ENCODE results near the gene YARS1. TPM values are rescaled to one million over a fixed set of nuclear protein-coding genes. Genes with fewer than 3 reads are reported as not detected.

Gene YARS1
- total RNA-seq, 2 donors from 2014 or later: 217 to 236 TPM

DNA sequence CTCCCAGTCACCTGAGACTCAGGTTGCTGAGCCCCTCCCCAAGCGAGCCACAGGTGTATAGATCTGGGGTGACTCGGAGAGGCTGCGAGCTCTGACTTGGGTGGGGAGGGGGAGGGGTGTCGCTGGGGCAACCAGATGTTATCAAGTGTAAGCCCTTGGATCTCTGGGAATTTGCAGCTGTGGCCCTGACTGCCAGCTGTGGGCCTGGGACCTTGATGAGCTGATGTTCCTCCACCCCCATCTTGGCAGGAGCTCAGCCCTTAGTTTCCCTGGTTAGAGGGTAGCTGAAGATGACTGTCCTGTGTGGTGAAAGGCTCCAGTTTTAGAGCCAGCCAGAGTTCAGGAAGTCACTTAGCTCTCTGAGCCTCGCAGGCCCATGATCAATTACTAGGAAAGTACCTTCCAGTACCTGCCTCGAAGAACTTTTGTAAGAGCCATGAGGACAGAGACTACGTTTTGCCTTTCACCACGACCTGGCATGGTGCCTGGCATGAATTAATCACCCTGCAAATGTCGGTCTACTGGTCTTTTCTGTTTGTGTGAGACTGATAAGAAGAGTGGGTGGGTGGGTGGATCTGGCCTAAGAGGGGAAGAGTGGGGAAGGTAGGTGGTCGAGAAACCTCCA, 55.8 kb downstream of the YARS1 start:
- Mint-ChIP-seq H3K27ac (peak overlapping the region in 1 of 2 donors; percentile 66), H3K36me3 (no peaks in the 10 kb centered on the region), H3K9me3 (no peaks in the 10 kb centered on the region)
- ATAC-seq (peak; percentile 61 to 85), DNase-seq (ENCODE audit: low spot score in 2 of 2) (peak in 1 of 2 donors; percentile 61)

DNA sequence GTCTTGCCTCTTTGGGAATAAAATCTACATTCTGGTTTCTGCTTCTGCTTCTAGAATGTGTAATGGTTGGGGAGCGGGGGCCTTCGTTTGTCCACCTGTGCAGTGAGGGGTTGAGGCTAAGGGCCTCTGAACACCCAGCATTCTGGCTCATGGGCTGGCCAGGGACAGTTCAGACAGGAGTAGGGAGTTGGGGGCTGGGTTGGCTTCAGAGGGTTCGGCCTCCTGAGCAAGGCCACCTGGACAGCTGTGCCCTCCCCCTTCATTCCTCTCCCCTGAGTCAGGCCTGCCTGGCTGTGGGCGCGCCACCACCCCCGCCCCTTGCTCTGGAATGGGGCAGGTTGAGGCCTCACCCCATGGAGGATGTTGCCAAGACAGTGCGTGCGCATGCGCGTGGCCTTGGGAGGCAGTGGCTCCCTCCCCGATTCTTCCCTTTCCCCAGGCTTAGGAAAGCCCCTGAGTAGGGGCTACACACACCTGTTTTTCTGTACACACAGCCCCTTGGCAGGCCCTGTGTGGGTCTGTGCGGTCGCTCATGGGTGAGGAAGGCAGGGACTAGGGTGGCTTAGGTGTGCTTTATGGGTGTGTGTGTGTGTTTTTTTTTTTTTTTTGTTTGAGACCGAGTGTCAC, 57.0 kb downstream of the YARS1 start:
- DNase-seq (ENCODE audit: low spot score in 2 of 2) (no peak), ATAC-seq (peak; percentile 17 to 47)
- Mint-ChIP-seq H3K27ac (peak overlapping the region; percentile 18 to 65), H3K36me3 (no peaks in the 10 kb centered on the region), H3K9me3 (no peaks in the 10 kb centered on the region)

GRCh38 chr1:32759521-32759981, 57.6 kb downstream of the YARS1 start:
- ATAC-seq (peak; percentile 63 to 77), DNase-seq (ENCODE audit: low spot score in 2 of 2) (no peak)
- no peaks in the 10 kb centered on the region for H3K9me3 Mint-ChIP-seq
- peak overlapping the region; percentile 15 to 18 for H3K27ac Mint-ChIP-seq
- no peaks in the 10 kb centered on the region for H3K36me3 Mint-ChIP-seq

DNA sequence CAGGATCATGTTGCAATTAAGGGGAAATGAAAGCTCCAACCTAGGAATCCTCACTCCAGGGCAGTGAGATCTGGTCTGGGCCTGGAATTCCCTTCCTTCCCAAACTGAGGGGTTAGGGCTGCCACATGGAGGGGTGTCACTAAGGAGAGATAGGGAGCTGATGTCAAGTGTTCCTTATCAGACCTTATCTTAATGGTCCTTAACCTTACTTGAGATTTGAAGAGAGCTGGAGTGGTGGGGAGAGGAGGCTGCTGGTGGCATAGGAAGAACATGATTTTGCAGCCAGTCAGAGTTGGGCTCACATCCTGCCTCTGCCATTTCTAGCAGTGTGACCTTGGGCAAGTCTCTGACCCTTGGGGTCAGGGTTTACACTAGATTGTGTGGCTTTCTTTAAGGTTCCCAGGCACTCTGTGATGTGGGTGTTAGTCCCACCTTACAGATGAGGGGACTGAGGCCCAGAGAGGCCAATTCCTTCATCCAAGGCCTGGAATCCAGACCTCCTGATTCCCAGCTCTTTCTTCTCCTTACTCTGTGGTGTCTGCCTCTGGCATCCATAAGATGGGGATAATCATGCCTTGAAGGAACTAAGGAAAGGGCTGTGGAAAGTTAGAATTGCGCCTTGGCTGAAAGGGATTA, 58.2 kb downstream of the YARS1 start:
- ATAC-seq (no peak), DNase-seq (ENCODE audit: low spot score in 2 of 2) (no peak)
- Mint-ChIP-seq H3K9me3 (no peaks in the 10 kb centered on the region), H3K27ac (peak overlapping the region in 1 of 2 donors; percentile 18), H3K36me3 (no peaks in the 10 kb centered on the region)

DNA sequence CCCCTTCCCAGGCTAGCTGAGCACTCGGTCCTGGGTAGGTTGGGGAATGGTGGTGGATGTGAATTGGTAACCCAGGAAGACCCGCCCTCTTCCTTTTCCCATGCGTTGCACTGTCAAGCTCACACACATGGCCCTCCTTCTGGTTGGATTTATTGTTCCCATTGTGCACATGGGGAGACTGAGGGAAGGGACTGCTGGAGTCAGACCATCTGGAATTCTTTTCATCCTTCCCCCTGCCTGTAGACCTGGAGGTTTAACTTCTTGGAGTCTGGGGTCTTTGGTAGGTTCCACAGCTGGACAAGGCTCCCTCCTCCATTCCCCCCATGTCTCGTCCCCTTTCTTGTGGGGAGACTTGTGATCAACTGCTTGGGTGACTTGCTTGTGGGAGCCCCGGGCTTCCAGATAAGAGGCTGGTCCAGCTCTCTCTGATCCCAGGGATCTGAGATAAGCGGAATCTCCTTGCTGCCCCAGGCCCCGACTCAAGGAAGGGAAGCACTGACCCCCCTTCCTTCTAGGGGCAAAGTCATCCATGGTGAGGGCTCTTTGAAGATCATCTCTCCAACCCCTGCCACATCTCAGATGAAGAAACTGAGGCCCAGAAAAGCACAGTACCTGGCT, 58.9 kb downstream of the YARS1 start:
- ATAC-seq (no peak), DNase-seq (ENCODE audit: low spot score in 2 of 2) (no peak)
- no peak overlapping the region for H3K27ac Mint-ChIP-seq
- no peaks in the 10 kb centered on the region for H3K36me3 Mint-ChIP-seq
- no peaks in the 10 kb centered on the region for H3K9me3 Mint-ChIP-seq

GRCh38 chr1:32757213-32757895, 59.8 kb downstream of the YARS1 start:
- ATAC-seq: no peak
- DNase-seq (ENCODE audit: low spot score in 2 of 2): no peak
- Mint-ChIP-seq H3K36me3 (no peaks in the 10 kb centered on the region), H3K9me3 (no peaks in the 10 kb centered on the region), H3K27ac (no peak overlapping the region)

GRCh38 chr1:32755810-32756159, 61.4 kb downstream of the YARS1 start:
- H3K9me3 Mint-ChIP-seq: no peaks in the 10 kb centered on the region

DNA sequence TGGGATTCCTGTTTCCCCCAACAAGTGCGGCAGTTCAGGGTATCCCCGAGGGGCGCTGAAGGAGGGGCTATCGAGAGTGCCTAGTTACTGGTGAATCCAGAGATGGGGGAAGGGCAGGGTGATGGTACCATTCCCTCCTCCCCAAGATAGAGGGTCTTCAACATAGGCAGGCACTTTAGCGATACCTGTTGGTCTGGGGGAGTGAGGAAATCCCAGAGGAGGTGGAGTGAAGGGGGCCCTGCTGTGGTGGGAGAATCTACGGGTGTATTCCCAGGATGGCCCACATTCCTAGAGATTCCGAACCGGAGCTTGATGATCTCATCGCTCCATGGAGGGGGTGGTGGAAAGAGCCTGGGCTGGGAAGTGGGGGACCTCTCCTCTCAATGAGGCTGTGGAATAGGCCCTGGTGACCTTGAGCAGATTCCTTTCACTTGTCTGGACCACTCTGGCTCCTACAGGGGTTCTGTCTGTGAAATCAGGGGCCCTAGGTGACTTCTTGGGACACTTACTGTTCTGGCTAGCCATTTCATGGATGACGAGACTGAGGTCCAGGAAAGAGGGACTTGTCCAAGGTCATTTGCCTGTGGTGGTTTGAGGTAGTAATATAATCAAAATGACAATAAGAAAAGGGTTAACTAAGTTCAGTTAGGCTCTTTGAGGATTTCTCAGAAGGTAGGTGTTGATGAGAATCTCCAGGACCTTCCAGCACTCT, 61.9 kb downstream of the YARS1 start:
- no peak overlapping the region for H3K27ac Mint-ChIP-seq
- DNase-seq (ENCODE audit: low spot score in 2 of 2) (no peak), ATAC-seq (no peak)
- no peaks in the 10 kb centered on the region for H3K9me3 Mint-ChIP-seq
- H3K36me3 Mint-ChIP-seq: no peaks in the 10 kb centered on the region

More at GRCh38 chr1:32755810-32756159, 61.4 kb downstream of the YARS1 start:
- Mint-ChIP-seq H3K36me3 (no peaks in the 10 kb centered on the region), H3K27ac (no peak overlapping the region)
- ATAC-seq (no peak), DNase-seq (ENCODE audit: low spot score in 2 of 2) (no peak)

DNA sequence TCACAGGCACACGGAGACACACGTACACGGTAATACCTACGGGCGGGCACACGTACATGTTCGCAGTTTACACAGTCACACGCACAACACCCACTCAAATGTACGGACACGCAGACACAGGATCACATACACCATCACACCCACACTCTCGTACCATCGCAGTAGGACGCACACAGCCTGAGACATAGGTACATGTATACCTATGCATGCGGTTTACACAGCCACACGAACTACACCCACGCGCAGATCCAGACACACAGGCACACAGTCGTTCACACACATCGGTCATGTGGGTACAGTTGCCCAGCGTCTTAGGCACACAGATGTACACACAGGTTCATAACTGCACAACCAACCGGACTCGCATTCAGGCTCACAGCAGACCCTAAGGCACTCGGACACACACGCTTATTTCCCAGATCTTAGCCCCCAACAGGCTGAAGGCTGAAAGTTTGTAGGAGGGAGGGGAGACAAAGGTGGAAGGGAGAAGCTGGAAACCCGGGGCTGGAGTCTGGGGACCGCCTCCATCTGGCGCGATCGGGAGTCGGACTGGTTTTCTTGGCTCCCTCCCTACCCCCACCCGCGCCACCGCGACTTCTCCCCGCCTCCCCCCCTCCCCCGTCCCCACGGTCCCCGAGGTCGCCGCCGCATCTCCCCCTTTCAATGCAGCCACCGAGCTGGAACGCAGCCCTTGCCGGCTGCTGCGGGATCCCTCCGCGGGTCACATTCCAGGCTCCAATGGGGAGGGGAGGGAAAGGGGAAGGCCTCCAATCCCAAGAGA, 62.7 kb downstream of the YARS1 start:
- H3K36me3 Mint-ChIP-seq: no peaks in the 10 kb centered on the region
- no peaks in the 10 kb centered on the region for H3K9me3 Mint-ChIP-seq
- DNase-seq (ENCODE audit: low spot score in 2 of 2) (peak in 1 of 2 donors; percentile 46), ATAC-seq (peak; percentile 72 to 74)
- no peak overlapping the region for H3K27ac Mint-ChIP-seq

GRCh38 chr1:32753532-32754316, 63.4 kb downstream of the YARS1 start:
- no peaks in the 10 kb centered on the region for H3K9me3 Mint-ChIP-seq
- ATAC-seq (peak; percentile 87 to 90), DNase-seq (ENCODE audit: low spot score in 2 of 2) (peak; percentile 73 to 80)
- H3K36me3 Mint-ChIP-seq: no peaks in the 10 kb centered on the region
- H3K27ac Mint-ChIP-seq: no peak overlapping the region

GRCh38 chr1:32749771-32750170, 67.4 kb downstream of the YARS1 start:
- no peak for ATAC-seq

DNA sequence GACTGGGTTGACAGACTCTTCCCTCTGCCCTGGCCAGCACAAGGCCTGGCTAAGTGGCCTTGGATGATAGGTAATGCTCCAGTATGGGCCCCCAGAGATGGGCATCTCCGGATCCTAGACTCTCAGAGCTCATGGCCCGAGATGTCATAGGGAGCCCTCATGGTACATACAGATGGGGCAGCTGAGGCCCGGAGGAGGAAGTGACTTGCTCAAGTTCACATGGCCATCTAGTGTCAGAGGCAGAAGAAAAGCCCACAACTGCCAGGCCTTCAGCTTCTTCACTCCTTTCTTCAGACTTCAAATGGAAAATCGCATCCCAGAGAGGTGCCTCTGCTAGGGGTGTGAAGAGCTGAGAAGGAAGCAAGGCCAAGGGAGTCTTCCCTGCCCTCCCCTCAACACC, 67.8 kb downstream of the YARS1 start:
- no peaks in the 10 kb centered on the region for H3K9me3 Mint-ChIP-seq

More at GRCh38 chr1:32749771-32750170, 67.4 kb downstream of the YARS1 start:
- H3K36me3 Mint-ChIP-seq: no peaks in the 10 kb centered on the region
- no peak overlapping the region for H3K27ac Mint-ChIP-seq
- DNase-seq (ENCODE audit: low spot score in 2 of 2): no peak
- H3K9me3 Mint-ChIP-seq: no peaks in the 10 kb centered on the region

GRCh38 chr1:32748926-32749325, 68.2 kb downstream of the YARS1 start:
- H3K9me3 Mint-ChIP-seq: no peaks in the 10 kb centered on the region
- DNase-seq (ENCODE audit: low spot score in 2 of 2) (no peak), ATAC-seq (no peak)
- H3K36me3 Mint-ChIP-seq: no peaks in the 10 kb centered on the region
- H3K27ac Mint-ChIP-seq: no peak overlapping the region

More for the DNA sequence above, 67.8 kb downstream of the YARS1 start:
- no peak for DNase-seq (ENCODE audit: low spot score in 2 of 2)
- Mint-ChIP-seq H3K27ac (no peak overlapping the region), H3K36me3 (no peaks in the 10 kb centered on the region)
- ATAC-seq: no peak

DNA sequence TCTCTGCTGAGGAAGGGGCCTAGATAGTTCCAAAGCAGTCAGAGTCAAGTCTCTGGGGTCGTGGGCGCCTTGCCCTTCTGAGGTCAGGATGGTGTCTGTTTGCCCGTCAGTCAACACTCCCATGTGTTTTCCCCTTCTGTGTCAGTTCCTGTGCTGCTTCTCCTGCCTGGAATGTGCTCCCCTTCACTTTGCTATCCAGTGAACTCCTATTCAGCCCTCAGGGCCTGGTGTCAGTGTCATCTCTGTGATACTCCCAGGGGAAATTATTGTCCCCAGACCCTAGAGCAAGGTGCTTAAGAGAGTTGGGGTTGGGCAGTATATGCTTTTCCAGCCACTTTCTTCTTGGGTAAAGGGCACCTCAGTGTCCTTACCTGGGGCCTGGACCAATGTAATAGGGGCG, 68.8 kb downstream of the YARS1 start:
- Mint-ChIP-seq H3K27ac (no peak overlapping the region), H3K9me3 (no peaks in the 10 kb centered on the region), H3K36me3 (no peaks in the 10 kb centered on the region)
- DNase-seq (ENCODE audit: low spot score in 2 of 2): no peak
- ATAC-seq: no peak

DNA sequence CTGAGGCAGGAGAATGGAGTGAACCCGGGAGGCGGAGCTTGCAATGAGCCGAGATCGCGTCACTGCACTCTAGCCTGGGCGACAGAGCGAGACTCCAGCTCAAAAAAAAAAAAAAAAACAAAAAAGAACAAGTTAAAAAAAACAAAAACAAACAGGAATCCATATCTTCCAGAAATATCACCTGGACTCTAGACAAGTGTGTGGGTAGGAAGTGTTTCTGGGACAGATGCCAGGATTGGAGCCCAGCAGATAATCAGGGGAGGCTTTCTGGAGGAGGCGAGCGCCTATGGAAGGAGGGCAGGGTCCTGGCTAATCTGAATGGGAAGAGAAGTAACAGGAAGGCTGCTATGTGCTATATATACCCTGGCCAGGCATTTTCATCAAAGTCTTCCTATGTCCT, 71.0 kb downstream of the YARS1 start:
- Mint-ChIP-seq H3K36me3 (no peaks in the 10 kb centered on the region), H3K27ac (peak overlapping the region in 1 of 2 donors; percentile 16), H3K9me3 (no peaks in the 10 kb centered on the region)
- DNase-seq (ENCODE audit: low spot score in 2 of 2): no peak
- ATAC-seq: no peak

Measured in activated naive CD4-positive, alpha-beta T cell treated with anti-CD3 and anti-CD28 coated beads, Interleukin-2, amount 50 U/mL, for 72 hours (primary cell).